ENCODE measurements around the gene CELSR1.

DNA sequence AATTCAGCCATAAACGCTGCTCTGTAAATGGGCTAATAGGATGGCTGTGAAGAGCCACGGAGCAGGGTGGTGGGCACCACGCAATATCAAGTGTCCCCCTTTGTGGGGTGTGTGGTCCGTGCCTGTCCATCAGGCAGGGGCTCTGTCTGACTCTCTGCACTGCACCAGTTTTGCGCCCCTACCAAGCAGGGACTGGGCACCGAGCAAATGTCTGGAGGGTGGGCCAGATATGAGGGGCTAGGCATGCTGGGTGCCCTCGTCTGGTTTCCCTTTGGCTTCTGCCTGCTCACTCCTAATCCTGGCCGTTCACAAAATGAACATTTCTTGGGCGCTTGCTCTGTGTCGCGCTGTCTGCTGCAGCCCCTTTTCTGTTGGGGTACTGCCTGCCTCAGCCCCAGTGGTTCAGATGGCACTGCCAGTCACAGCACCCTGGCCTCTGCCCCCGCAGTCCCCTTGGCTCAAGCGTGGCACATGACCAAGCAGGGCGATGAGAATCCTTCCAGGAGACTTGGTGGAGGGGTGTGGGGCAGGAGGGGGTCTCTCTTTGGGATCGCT is 37.1 kb upstream of the CELSR1 start:
- TF ChIP-seq EZH2 (IDR thresholded peaks at IDR 0.05; ENCODE audit: low read length, missing control alignments) = no peak
- TF ChIP-seq, protein P1, sequence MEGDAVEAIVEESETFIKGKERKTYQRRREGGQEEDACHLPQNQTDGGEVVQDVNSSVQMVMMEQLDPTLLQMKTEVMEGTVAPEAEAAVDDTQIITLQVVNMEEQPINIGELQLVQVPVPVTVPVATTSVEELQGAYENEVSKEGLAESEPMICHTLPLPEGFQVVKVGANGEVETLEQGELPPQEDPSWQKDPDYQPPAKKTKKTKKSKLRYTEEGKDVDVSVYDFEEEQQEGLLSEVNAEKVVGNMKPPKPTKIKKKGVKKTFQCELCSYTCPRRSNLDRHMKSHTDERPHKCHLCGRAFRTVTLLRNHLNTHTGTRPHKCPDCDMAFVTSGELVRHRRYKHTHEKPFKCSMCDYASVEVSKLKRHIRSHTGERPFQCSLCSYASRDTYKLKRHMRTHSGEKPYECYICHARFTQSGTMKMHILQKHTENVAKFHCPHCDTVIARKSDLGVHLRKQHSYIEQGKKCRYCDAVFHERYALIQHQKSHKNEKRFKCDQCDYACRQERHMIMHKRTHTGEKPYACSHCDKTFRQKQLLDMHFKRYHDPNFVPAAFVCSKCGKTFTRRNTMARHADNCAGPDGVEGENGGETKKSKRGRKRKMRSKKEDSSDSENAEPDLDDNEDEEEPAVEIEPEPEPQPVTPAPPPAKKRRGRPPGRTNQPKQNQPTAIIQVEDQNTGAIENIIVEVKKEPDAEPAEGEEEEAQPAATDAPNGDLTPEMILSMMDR (conservative IDR thresholded peaks at IDR 0.05 in 1 of 2, IDR thresholded peaks at IDR 0.05 in 1 of 2; ENCODE audit: low read depth in 1 of 2, low read length in 2 of 2) = no peak
